Lower leg skin (tissue), 4 donors: ENCODE results near the gene KRTAP4-11. TPM values are rescaled to one million over a fixed set of nuclear protein-coding genes. Genes with fewer than 3 reads are reported as not detected.

Experiments used
- DNase-seq, 2 donors: peaks; one replicate each; pipeline ENCODE4 v3.0.0-alpha.2; 2019; ENCODE audit warnings: low spot score in 2 of 2
- H3K4me3 ChIP-seq: fragments of 200-600 bp; sonication (generic); 2 replicates; pipeline ENCODE4 v1.5.1; 2017; ENCODE audit warnings: mild to moderate bottlenecking, low read depth; ENCODE audit not compliant: poor library complexity, severe bottlenecking
- POLR2A ChIP-seq, 2 donors: fragments of 450-650 bp; IDR thresholded peaks; one replicate each; pipeline ENCODE4 v1.6.1; 2016 to 2017; ENCODE audit warnings: antibody characterized with exemption in 2 of 2, mild to moderate bottlenecking in 1 of 2, moderate library complexity in 1 of 2
- intact Hi-C: fragments of 100-400 bp; cut with DNase I; formaldehyde crosslinking; loops from one replicate; pipeline ENCODE4 v1.15.0; 2023; ENCODE audit warnings: low total_unique reads
- total RNA-seq, 4 donors: library from RNA; depleted of rRNA; stranded (reverse); fragments of >200 nt; gene quantifications; one replicate each; pipeline ENCODE4 v1.1.0, GENCODE V29; 2016
- TF ChIP-seq, protein P1 (sequence below), 3 donors: fragments of 450-650 bp; IDR thresholded peaks; one replicate each; pipeline ENCODE4 v1.5.1; 2016; ENCODE audit warnings: antibody characterized with exemption in 3 of 3, mild to moderate bottlenecking in 3 of 3, moderate library complexity in 2 of 3

KRTAP4-11 gene
- total RNA-seq, 4 donors from 2014 or later: 0.89 to 20.6 TPM; not detected in 2

DNA sequence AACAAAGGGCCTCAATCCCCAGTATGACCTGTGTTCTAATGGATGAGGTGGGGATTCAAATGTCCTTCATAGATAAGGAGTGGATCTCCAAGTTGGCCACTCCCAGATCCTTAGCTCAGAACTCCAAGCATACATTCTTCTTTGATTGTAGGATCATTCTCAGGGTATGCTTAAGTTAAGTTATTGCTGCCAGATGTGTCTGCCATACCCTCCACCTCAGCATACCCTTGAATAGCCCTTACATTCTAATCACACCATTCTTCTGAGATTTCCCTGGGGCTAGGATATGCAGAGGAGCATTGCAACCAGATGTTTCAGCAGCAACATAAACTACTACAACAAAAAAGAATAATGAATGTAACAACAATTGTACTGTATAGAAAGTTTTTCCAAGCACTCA is 50.9 kb downstream of the KRTAP4-11 start:
- TF ChIP-seq, protein P1, sequence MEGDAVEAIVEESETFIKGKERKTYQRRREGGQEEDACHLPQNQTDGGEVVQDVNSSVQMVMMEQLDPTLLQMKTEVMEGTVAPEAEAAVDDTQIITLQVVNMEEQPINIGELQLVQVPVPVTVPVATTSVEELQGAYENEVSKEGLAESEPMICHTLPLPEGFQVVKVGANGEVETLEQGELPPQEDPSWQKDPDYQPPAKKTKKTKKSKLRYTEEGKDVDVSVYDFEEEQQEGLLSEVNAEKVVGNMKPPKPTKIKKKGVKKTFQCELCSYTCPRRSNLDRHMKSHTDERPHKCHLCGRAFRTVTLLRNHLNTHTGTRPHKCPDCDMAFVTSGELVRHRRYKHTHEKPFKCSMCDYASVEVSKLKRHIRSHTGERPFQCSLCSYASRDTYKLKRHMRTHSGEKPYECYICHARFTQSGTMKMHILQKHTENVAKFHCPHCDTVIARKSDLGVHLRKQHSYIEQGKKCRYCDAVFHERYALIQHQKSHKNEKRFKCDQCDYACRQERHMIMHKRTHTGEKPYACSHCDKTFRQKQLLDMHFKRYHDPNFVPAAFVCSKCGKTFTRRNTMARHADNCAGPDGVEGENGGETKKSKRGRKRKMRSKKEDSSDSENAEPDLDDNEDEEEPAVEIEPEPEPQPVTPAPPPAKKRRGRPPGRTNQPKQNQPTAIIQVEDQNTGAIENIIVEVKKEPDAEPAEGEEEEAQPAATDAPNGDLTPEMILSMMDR (IDR thresholded peaks at IDR 0.05): no peak
- TF ChIP-seq POLR2A (IDR thresholded peaks at IDR 0.05): no peak
- no peak for DNase-seq
- H3K4me3 ChIP-seq: no peak overlapping the region
- intact Hi-C loops: no loop called here

Other genes with a start within 250 kb of the KRTAP4-11 start
- gene KRT20, start 233.1 kb downstream of the KRTAP4-11 start, total RNA-seq: under 1 TPM in 1 of 4 donors, not detected in 3; 0.12 TPM
- gene KRT23, start 180.7 kb downstream of the KRTAP4-11 start, total RNA-seq: 100 to 1,000 TPM; 302 to 577 (median 454) TPM
- 1 to 10 TPM in 1 of 4 donors, under 1 TPM in 1, not detected in 2; 0.51 to 8.8 TPM for gene KRT39, start 151.4 kb downstream of the KRTAP4-11 start, total RNA-seq
- gene KRT40, start 134.0 kb downstream of the KRTAP4-11 start, total RNA-seq: 10 to 100 TPM in 1 of 4 donors, not detected in 3; 12.3 TPM
- 10 to 100 TPM in 1 of 4 donors, not detected in 3; 11.6 TPM for gene KRTAP3-3, start 124.2 kb downstream of the KRTAP4-11 start, total RNA-seq
- 10 to 100 TPM in 1 of 4 donors, not detected in 3; 84.1 TPM for gene KRTAP3-2, start 118.5 kb downstream of the KRTAP4-11 start, total RNA-seq
- gene KRTAP3-1, start 109.2 kb downstream of the KRTAP4-11 start, total RNA-seq: 10 to 100 TPM in 1 of 4 donors, 1 to 10 TPM in 1, not detected in 2; 4.0 to 83.2 TPM
- 100 to 1,000 TPM in 1 of 4 donors, 10 to 100 TPM in 1, under 1 TPM in 1, not detected in 1; 0.22 to 168 (median 10.9) TPM for gene KRTAP1-5, start 91.2 kb downstream of the KRTAP4-11 start, total RNA-seq
- 1 to 10 TPM in 1 of 4 donors, not detected in 3; 4.2 TPM for gene KRTAP1-4, start 88.2 kb downstream of the KRTAP4-11 start, total RNA-seq
- gene KRTAP1-3, start 83.5 kb downstream of the KRTAP4-11 start, total RNA-seq: 100 to 1,000 TPM in 1 of 4 donors, 1 to 10 TPM in 1, not detected in 2; 1.6 to 107 TPM
- 100 to 1,000 TPM in 1 of 4 donors, 1 to 10 TPM in 1, under 1 TPM in 1, not detected in 1; 0.32 to 195 (median 5.1) TPM for gene KRTAP1-1, start 76.9 kb downstream of the KRTAP4-11 start, total RNA-seq
- 10 to 100 TPM in 1 of 4 donors, 1 to 10 TPM in 1, not detected in 2; 7.0 to 83.9 TPM for gene KRTAP2-1, start 71.1 kb downstream of the KRTAP4-11 start, total RNA-seq
- gene KRTAP2-2, start 63.1 kb downstream of the KRTAP4-11 start, total RNA-seq: 10 to 100 TPM in 1 of 4 donors, 1 to 10 TPM in 1, not detected in 2; 3.6 to 58.7 TPM
- gene KRTAP2-3, start 58.3 kb downstream of the KRTAP4-11 start, total RNA-seq: 10 to 100 TPM in 1 of 4 donors, 1 to 10 TPM in 1, not detected in 2; 3.9 to 12.8 TPM
- gene KRTAP2-4, start 52.5 kb downstream of the KRTAP4-11 start, total RNA-seq: 10 to 100 TPM in 1 of 4 donors, not detected in 3; 61.4 TPM
- 10 to 100 TPM in 1 of 4 donors, 1 to 10 TPM in 1, under 1 TPM in 1, not detected in 1; 0.54 to 73.1 (median 2.4) TPM for gene KRTAP4-7, start 34.2 kb downstream of the KRTAP4-11 start, total RNA-seq
- gene KRTAP4-8, start 20.2 kb downstream of the KRTAP4-11 start, total RNA-seq: 10 to 100 TPM in 1 of 4 donors, not detected in 3; 27.3 TPM
- not detected for gene KRTAP4-16, start 16.2 kb downstream of the KRTAP4-11 start, total RNA-seq
- 10 to 100 TPM in 1 of 4 donors, 1 to 10 TPM in 1, under 1 TPM in 1, not detected in 1; 0.44 to 73.5 (median 2.6) TPM for gene KRTAP4-9, start 13.0 kb downstream of the KRTAP4-11 start, total RNA-seq
- 10 to 100 TPM in 1 of 4 donors, not detected in 3; 57.0 TPM for gene KRTAP4-12, start 5.8 kb upstream of the KRTAP4-11 start, total RNA-seq
- 10 to 100 TPM in 1 of 4 donors, under 1 TPM in 1, not detected in 2; 0.25 to 54.3 TPM for gene KRTAP4-6, start 22.2 kb upstream of the KRTAP4-11 start, total RNA-seq
- 10 to 100 TPM in 1 of 4 donors, under 1 TPM in 1, not detected in 2; 0.34 to 14.9 TPM for gene KRTAP4-5, start 31.5 kb upstream of the KRTAP4-11 start, total RNA-seq
- 100 to 1,000 TPM in 1 of 4 donors, under 1 TPM in 1, not detected in 2; 0.84 to 102 TPM for gene KRTAP4-4, start 42.4 kb upstream of the KRTAP4-11 start, total RNA-seq
- gene KRTAP4-3, start 49.8 kb upstream of the KRTAP4-11 start, total RNA-seq: 10 to 100 TPM in 1 of 4 donors, 1 to 10 TPM in 1, not detected in 2; 1.2 to 54.0 TPM
- gene KRTAP4-2, start 59.8 kb upstream of the KRTAP4-11 start, total RNA-seq: 10 to 100 TPM in 1 of 4 donors, 1 to 10 TPM in 1, not detected in 2; 5.0 to 75.4 TPM
- gene KRTAP4-1, start 66.5 kb upstream of the KRTAP4-11 start, total RNA-seq: 10 to 100 TPM in 1 of 4 donors, 1 to 10 TPM in 1, not detected in 2; 2.1 to 66.2 TPM
- under 1 TPM in 1 of 4 donors, not detected in 3; 0.91 TPM for gene KRTAP9-1, start 71.5 kb upstream of the KRTAP4-11 start, total RNA-seq
- gene KRTAP9-2, start 108.3 kb upstream of the KRTAP4-11 start, total RNA-seq: 100 to 1,000 TPM in 1 of 4 donors, 10 to 100 TPM in 1, not detected in 2; 18.1 to 183 TPM
- gene KRTAP9-3, start 114.1 kb upstream of the KRTAP4-11 start, total RNA-seq: 100 to 1,000 TPM in 1 of 4 donors, 1 to 10 TPM in 1, under 1 TPM in 1, not detected in 1; 0.27 to 218 (median 8.7) TPM
- gene KRTAP9-8, start 119.6 kb upstream of the KRTAP4-11 start, total RNA-seq: 100 to 1,000 TPM in 1 of 4 donors, under 1 TPM in 2, not detected in 1; 0.47 to 120 (median 0.97) TPM
- gene KRTAP9-4, start 131.3 kb upstream of the KRTAP4-11 start, total RNA-seq: 100 to 1,000 TPM in 1 of 4 donors, 1 to 10 TPM in 1, under 1 TPM in 1, not detected in 1; 0.37 to 177 (median 2.1) TPM
- gene KRTAP9-9, start 137.0 kb upstream of the KRTAP4-11 start, total RNA-seq: 10 to 100 TPM in 1 of 4 donors, 1 to 10 TPM in 1, not detected in 2; 2.1 to 94.5 TPM
- gene KRTAP9-6, start 147.0 kb upstream of the KRTAP4-11 start, total RNA-seq: under 1 TPM in 2 of 4 donors, not detected in 2; 0.38 to 0.62 TPM
- gene KRTAP9-7, start 157.3 kb upstream of the KRTAP4-11 start, total RNA-seq: 10 to 100 TPM in 1 of 4 donors, under 1 TPM in 1, not detected in 2; 0.51 to 17.1 TPM
- gene KRTAP29-1, start 184.5 kb upstream of the KRTAP4-11 start, total RNA-seq: 1 to 10 TPM in 1 of 4 donors, not detected in 3; 2.5 TPM
- gene KRTAP16-1, start 190.9 kb upstream of the KRTAP4-11 start, total RNA-seq: 1 to 10 TPM in 1 of 4 donors, not detected in 3; 5.9 TPM
- 10 to 100 TPM in 1 of 4 donors, 1 to 10 TPM in 1, not detected in 2; 1.3 to 38.6 TPM for gene KRTAP17-1, start 197.3 kb upstream of the KRTAP4-11 start, total RNA-seq
- gene KRT33A, start 232.5 kb upstream of the KRTAP4-11 start, total RNA-seq: 10 to 100 TPM in 2 of 4 donors, under 1 TPM in 1, not detected in 1; 0.25 to 73.9 (median 11.0) TPM